GM10266 (cell line): ENCODE measurements around the gene MT1G.

ENCODE experiments used
- DNase-seq: peaks from one replicate; pipeline ENCODE4 v3.0.0; 2012; ENCODE audit errors: extremely low spot score
- CTCF ChIP-seq: IDR thresholded peaks from 2 replicates; pipeline ENCODE4 v1.5.1; 2012; ENCODE audit warnings: mild to moderate bottlenecking, low read depth; ENCODE audit not compliant: control insufficient read depth, insufficient read depth; ENCODE audit errors: missing control alignments

The MT1G gene

GRCh38 chr16:56657555-56658326 is 10.1 kb downstream of the MT1G start, which contains the start of gene MT1F:
MT1F (plus strand) TSS chr16:56657959; CDS start chr16:56658059, 100 bp downstream.
- no peak for TF ChIP-seq CTCF
- no peak for DNase-seq

GRCh38 chr16:56653218-56653617 is 14.6 kb downstream of the MT1G start:
- TF ChIP-seq CTCF = no peak

GRCh38 chr16:56652600-56652999 is 15.3 kb downstream of the MT1G start:
- TF ChIP-seq CTCF = no peak

More at GRCh38 chr16:56653218-56653617, 14.6 kb downstream of the MT1G start:
- DNase-seq = no peak

GRCh38 chr16:56651586-56651985 is 16.3 kb downstream of the MT1G start, which contains the start of gene MT1B:
MT1B (plus strand) TSS chr16:56651886; CDS start chr16:56651954, 68 bp downstream.
- no peak for DNase-seq
- TF ChIP-seq CTCF = no peak

More at GRCh38 chr16:56652600-56652999, 15.3 kb downstream of the MT1G start:
- no peak for DNase-seq

- no peak for DNase-seq
- TF ChIP-seq CTCF = no peak
These were observed 18.0 kb downstream of the MT1G start for GRCh38 chr16:56649820-56650219.

- DNase-seq = no peak
- TF ChIP-seq CTCF = no peak
These were observed 18.6 kb downstream of the MT1G start for GRCh38 chr16:56649271-56649670.
